ENCODE data around the gene RIC8B. TPM values are rescaled to one million over a fixed set of nuclear protein-coding genes. Genes with fewer than 3 reads are reported as not detected.

RIC8B gene
- total RNA-seq, 1 donor from 2014 or later, result 19.7 TPM

DNA sequence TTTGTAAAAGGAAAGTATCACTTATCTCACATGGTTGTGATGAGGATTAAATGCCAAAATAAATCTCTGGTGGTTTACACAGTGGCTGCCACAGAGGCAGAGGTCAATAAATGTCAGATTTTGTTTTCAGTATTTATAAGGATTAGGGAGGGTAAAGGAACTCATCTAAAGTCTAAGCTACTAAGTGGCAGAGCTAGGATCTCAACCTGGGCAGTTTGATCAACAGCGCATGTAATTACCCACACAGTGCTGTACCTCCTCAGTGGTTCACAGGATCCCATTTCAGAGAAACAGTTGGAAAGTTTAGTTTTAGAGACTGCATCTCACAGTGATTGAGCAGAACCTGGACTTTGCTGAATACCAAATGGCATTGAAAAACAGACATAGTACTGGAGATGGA is 44.9 kb upstream of the RIC8B start:
- peaks cover 6% of the 10 kb centered on the region for H3K27me3 Mint-ChIP-seq (ENCODE audit: low read depth, unreplicated experiment)
- H3K4me1 Mint-ChIP-seq (ENCODE audit: low read depth, unreplicated experiment), result no peaks in the 10 kb centered on the region
- H3K27ac ChIP-seq (ENCODE audit: low read depth, low read length), result no peak overlapping the region

DNA sequence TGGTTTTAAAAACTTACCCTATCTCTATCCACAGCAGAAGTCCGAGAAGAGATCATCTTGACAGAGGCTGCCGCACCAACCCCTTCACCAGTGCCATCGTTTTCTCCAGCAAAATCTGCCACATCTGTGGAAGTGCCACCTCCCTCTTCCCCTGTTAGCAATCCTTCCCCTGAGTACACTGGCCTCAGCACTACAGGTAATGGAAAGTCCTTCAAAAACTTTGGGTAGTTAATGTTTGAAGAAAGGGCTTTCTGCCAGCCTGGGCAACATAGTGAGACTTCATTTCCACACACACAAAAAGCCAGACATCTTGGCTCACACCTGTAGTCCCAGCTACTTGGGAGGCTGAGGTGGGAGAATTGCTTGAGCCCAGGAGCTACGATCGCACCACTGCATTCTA is 41.6 kb upstream of the RIC8B start:
- H3K27me3 Mint-ChIP-seq (ENCODE audit: low read depth, unreplicated experiment), result peaks cover 6% of the 10 kb centered on the region
- peaks cover under 1% of the 10 kb centered on the region for H3K27me3 ChIP-seq (ENCODE audit: insufficient read depth, low read length)
- no peaks in the 10 kb centered on the region for H4K20me1 ChIP-seq (ENCODE audit: insufficient read depth, low read length)
- H3K27ac Mint-ChIP-seq (ENCODE audit: unreplicated experiment), result no peak overlapping the region
- no peaks in the 10 kb centered on the region for H3K36me3 ChIP-seq (ENCODE audit: insufficient read depth, low read length)
- no peaks in the 10 kb centered on the region for H3K9me3 ChIP-seq (ENCODE audit: insufficient read depth, low read depth, low read length)
- H3K4me2 ChIP-seq (ENCODE audit: low read length), result no peak overlapping the region
- H3K9me3 Mint-ChIP-seq (ENCODE audit: unreplicated experiment), result peaks cover 9% of the 10 kb centered on the region
- H3K79me2 ChIP-seq (ENCODE audit: insufficient read depth, low read length), result no peaks in the 10 kb centered on the region
- no peaks in the 10 kb centered on the region for H3K36me3 Mint-ChIP-seq (ENCODE audit: low read depth, unreplicated experiment)
- no peaks in the 10 kb centered on the region for H3K4me1 Mint-ChIP-seq (ENCODE audit: low read depth, unreplicated experiment)
- no peak for TF ChIP-seq EZH2 (IDR thresholded peaks at IDR 0.05; ENCODE audit: insufficient read depth, low read length)
- TF ChIP-seq, protein P1, sequence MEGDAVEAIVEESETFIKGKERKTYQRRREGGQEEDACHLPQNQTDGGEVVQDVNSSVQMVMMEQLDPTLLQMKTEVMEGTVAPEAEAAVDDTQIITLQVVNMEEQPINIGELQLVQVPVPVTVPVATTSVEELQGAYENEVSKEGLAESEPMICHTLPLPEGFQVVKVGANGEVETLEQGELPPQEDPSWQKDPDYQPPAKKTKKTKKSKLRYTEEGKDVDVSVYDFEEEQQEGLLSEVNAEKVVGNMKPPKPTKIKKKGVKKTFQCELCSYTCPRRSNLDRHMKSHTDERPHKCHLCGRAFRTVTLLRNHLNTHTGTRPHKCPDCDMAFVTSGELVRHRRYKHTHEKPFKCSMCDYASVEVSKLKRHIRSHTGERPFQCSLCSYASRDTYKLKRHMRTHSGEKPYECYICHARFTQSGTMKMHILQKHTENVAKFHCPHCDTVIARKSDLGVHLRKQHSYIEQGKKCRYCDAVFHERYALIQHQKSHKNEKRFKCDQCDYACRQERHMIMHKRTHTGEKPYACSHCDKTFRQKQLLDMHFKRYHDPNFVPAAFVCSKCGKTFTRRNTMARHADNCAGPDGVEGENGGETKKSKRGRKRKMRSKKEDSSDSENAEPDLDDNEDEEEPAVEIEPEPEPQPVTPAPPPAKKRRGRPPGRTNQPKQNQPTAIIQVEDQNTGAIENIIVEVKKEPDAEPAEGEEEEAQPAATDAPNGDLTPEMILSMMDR (IDR thresholded peaks at IDR 0.05; ENCODE audit: insufficient read depth, low read depth, low read length), result no peak
- FAIRE-seq (no peak), DNase-seq (ENCODE audit: low read depth) (no peak)
- no peak overlapping the region for H3K4me3 ChIP-seq (ENCODE audit: insufficient read depth, low read depth, low read length)
- H3K4me1 ChIP-seq (ENCODE audit: insufficient read depth, low read length), result no peaks in the 10 kb centered on the region
- H3K4me3 Mint-ChIP-seq (ENCODE audit: unreplicated experiment), result no peak overlapping the region
- H3K9ac ChIP-seq (ENCODE audit: low read length), result no peak overlapping the region
- no peak overlapping the region for H2AFZ ChIP-seq (ENCODE audit: low read depth, low read length)
- no peak overlapping the region for H3K27ac ChIP-seq (ENCODE audit: low read depth, low read length)

More for the DNA sequence above, 44.9 kb upstream of the RIC8B start:
- Histone ChIP-seq H3K9ac (ENCODE audit: low read length) (no peak overlapping the region), H3K4me2 (ENCODE audit: low read length) (no peak overlapping the region), H3K9me3 (ENCODE audit: insufficient read depth, low read depth, low read length) (no peaks in the 10 kb centered on the region), H4K20me1 (ENCODE audit: insufficient read depth, low read length) (no peaks in the 10 kb centered on the region), H3K36me3 (ENCODE audit: insufficient read depth, low read length) (no peaks in the 10 kb centered on the region), H3K27me3 (ENCODE audit: insufficient read depth, low read length) (no peaks in the 10 kb centered on the region), H3K79me2 (ENCODE audit: insufficient read depth, low read length) (no peaks in the 10 kb centered on the region), H2AFZ (ENCODE audit: low read depth, low read length) (no peak overlapping the region), H3K4me3 (ENCODE audit: insufficient read depth, low read depth, low read length) (no peak overlapping the region), H3K4me1 (ENCODE audit: insufficient read depth, low read length) (no peaks in the 10 kb centered on the region)
- no peak overlapping the region for H3K4me3 Mint-ChIP-seq (ENCODE audit: unreplicated experiment)
- TF ChIP-seq, protein P1 (IDR thresholded peaks at IDR 0.05; ENCODE audit: insufficient read depth, low read depth, low read length), result no peak
- TF ChIP-seq EZH2 (IDR thresholded peaks at IDR 0.05; ENCODE audit: insufficient read depth, low read length), result no peak
- H3K9me3 Mint-ChIP-seq (ENCODE audit: unreplicated experiment), result peaks cover 9% of the 10 kb centered on the region
- H3K27ac Mint-ChIP-seq (ENCODE audit: unreplicated experiment), result no peak overlapping the region
- FAIRE-seq, result no peak
- no peak for DNase-seq (ENCODE audit: low read depth)
- no peaks in the 10 kb centered on the region for H3K36me3 Mint-ChIP-seq (ENCODE audit: low read depth, unreplicated experiment)

DNA sequence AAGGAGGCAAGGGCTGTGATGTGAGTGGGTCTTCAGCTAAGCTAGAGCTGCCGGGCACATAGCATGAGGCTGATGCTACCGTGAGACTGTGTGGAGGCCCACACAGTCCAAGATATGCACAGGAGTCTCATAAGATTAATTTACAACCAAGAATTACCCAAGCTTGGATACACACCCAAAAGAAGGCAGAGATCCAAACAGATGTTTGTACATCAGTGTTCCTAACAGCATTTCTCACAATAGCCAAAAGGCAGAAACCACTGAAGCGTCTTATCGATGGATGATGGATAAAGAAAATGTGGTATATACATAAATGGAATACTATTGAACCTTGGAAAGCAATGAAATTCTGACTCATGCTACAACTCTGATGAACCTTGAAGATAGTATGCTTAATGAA is 40.8 kb upstream of the RIC8B start:
- FAIRE-seq (no peak), DNase-seq (ENCODE audit: low read depth) (peak; percentile 74)
- no peak overlapping the region for H3K9ac ChIP-seq (ENCODE audit: low read length)
- H3K9me3 ChIP-seq (ENCODE audit: insufficient read depth, low read depth, low read length), result no peaks in the 10 kb centered on the region
- Mint-ChIP-seq H3K9me3 (ENCODE audit: unreplicated experiment) (peaks cover 7% of the 10 kb centered on the region), H3K4me3 (ENCODE audit: unreplicated experiment) (no peak overlapping the region), H3K4me1 (ENCODE audit: low read depth, unreplicated experiment) (no peaks in the 10 kb centered on the region), H3K27ac (ENCODE audit: unreplicated experiment) (no peak overlapping the region), H3K36me3 (ENCODE audit: low read depth, unreplicated experiment) (no peaks in the 10 kb centered on the region), H3K27me3 (ENCODE audit: low read depth, unreplicated experiment) (peaks cover 6% of the 10 kb centered on the region)
- H4K20me1 ChIP-seq (ENCODE audit: insufficient read depth, low read length), result no peaks in the 10 kb centered on the region
- no peak overlapping the region for H3K4me2 ChIP-seq (ENCODE audit: low read length)
- no peaks in the 10 kb centered on the region for H3K36me3 ChIP-seq (ENCODE audit: insufficient read depth, low read length)
- H3K27ac ChIP-seq (ENCODE audit: low read depth, low read length), result no peak overlapping the region
- no peak overlapping the region for H3K4me3 ChIP-seq (ENCODE audit: insufficient read depth, low read depth, low read length)
- peaks cover 4% of the 10 kb centered on the region for H3K27me3 ChIP-seq (ENCODE audit: insufficient read depth, low read length)
- H2AFZ ChIP-seq (ENCODE audit: low read depth, low read length), result no peak overlapping the region
- no peak for TF ChIP-seq EZH2 (IDR thresholded peaks at IDR 0.05; ENCODE audit: insufficient read depth, low read length)
- TF ChIP-seq, protein P1 (IDR thresholded peaks at IDR 0.05; ENCODE audit: insufficient read depth, low read depth, low read length), result no peak
- H3K79me2 ChIP-seq (ENCODE audit: insufficient read depth, low read length), result no peaks in the 10 kb centered on the region
- no peaks in the 10 kb centered on the region for H3K4me1 ChIP-seq (ENCODE audit: insufficient read depth, low read length)

All from astrocyte (in vitro differentiated cells and primary cell).